ENCODE measurements around the gene MRPL22. TPM values are rescaled to one million over a fixed set of nuclear protein-coding genes. Genes with fewer than 3 reads are reported as not detected.
A peak's percentile ranks its signal among the peaks of the same experiment; 100 is the strongest.
"Not testable (repeated sequence)": the region's sequence is repeated elsewhere in the genome, so short reads cannot be mapped to it uniquely, and the experiment has no call there.

The MRPL22 gene
- total and polyA plus RNA-seq, 2 of the 13 experiments (the other 11 are each of a cell fraction or from before 2014, with no cell fraction given), result 66.8 to 84.8 TPM

DNA sequence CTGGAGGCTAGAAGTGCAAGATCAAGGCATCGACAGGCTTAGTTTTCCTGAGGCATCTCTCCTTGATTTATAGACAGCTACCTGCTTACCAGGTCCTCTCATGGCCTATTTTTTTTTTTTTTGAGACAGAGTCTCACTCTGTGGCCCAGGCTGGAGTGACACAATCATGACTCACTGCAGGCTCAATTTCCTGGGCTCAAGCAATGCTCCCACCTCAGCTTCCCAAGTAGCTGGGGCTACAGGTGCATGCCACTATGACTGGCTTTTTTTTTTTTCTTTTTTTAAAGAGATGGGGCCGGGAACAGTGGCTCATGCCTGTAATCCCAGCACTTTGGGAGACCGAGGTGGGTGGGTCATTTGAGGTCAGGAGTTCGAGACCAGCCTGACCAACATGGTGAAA lies 61.8 kb downstream of the MRPL22 start:
- BruUV-seq (replicated peaks); ATAC-seq; H3K79me2 ChIP-seq (ENCODE audit: insufficient read depth, low read length); H3K9me3 ChIP-seq (ENCODE audit: low read length); POLR2A ChIA-PET; H3K4me2 ChIP-seq (ENCODE audit: low read depth, low read length); H2AFZ ChIP-seq (ENCODE audit: low read length); H3K9ac ChIP-seq (ENCODE audit: insufficient read depth, low read depth, low read length); H3K27me3 ChIP-seq (ENCODE audit: control insufficient read depth in 1 of 2, insufficient read depth in 2 of 2, low read length in 2 of 2); FAIRE-seq; H3K36me3 ChIP-seq (replicated peaks in 1 of 2; ENCODE audit: control insufficient read depth in 1 of 2, insufficient read depth in 2 of 2, low read length in 2 of 2); DNase-seq (ENCODE audit: low spot score); H4K20me1 ChIP-seq (ENCODE audit: insufficient read depth, low read length); H3K4me3 ChIP-seq (replicated peaks in 1 of 3; ENCODE audit: insufficient read depth in 1 of 3, low read depth in 2 of 3, low read length in 3 of 3); H3K27ac ChIP-seq (ENCODE audit: extremely low read length, insufficient read depth, low read length): not testable (repeated sequence)
- peaks cover 13% of the 10 kb centered on the region for H3K4me1 ChIP-seq (ENCODE audit: insufficient read depth, low read length)
- CTCF ChIA-PET (ENCODE audit: low intra/inter-chr PET ratio, low total read pairs), result interaction anchor here (2.9 kb wide), 1 partner anchor 30 kb away, joined by 17 read pairs; no protein-coding TSS in a partner anchor
- in situ Hi-C loops (cut with HindIII; ENCODE audit: extremely low pct_ligation_motif_present, low pct_unique_long_range_greater_than_20kb), result loop anchor here (10.0 kb wide), 1 partner anchor 358 kb away; no protein-coding TSS in a partner anchor
- intact Hi-C loops (cut with micrococcal nuclease; ENCODE audit: unreplicated experiment), result loop anchor here (10.0 kb wide), 1 partner anchor 358 kb away; no protein-coding TSS in a partner anchor
- TF ChIP-seq FOSL2 (CRISPR knock-in tag; IDR thresholded peaks at IDR 0.05), result peak; percentile 73
- WGBS (ENCODE audit: low lambda C conversion rate), result 7% methylated on average over 4 of the region's 4 CpGs

DNA sequence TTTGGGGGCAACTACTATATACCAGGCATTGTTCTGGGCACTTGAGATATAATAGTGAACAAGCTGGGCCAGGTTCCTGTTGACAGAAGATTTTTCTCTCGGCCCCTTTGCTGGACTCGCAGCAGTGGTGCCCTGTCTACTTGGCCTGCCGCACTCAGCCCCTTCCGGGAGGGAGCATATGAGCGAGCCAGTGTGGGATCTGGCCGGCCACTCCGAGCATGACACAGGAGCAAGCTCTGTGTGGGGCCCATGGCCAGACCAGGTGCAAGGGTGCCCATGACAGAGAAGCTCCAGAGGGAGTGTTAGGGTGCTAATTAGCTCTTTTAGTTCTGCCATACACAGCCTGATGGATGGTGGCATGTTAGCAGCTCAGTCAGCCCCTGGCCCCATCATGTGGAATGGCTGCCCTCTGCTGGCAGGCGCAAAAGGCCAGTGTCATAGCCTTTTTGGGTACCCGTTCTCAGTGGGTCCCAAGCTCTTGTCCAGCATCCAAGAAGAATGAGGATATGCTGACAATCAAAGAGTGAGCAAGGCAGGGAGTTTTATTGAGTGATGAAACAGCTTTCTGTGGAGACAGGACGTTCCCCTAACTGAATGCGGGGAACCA lies 63.4 kb downstream of the MRPL22 start:
- Histone ChIP-seq H3K4me1 (ENCODE audit: insufficient read depth, low read length) (peaks cover 28% of the 10 kb centered on the region), H3K4me3 (replicated peaks in 1 of 3; ENCODE audit: insufficient read depth in 1 of 3, low read depth in 2 of 3, low read length in 3 of 3) (no peak overlapping the region), H3K9ac (ENCODE audit: insufficient read depth, low read depth, low read length) (no peak overlapping the region), H3K36me3 (replicated peaks in 1 of 2; ENCODE audit: control insufficient read depth in 1 of 2, insufficient read depth in 2 of 2, low read length in 2 of 2) (no peaks in the 10 kb centered on the region), H2AFZ (ENCODE audit: low read length) (no peak overlapping the region), H3K4me2 (ENCODE audit: low read depth, low read length) (no peak overlapping the region), H3K27ac (ENCODE audit: extremely low read length, insufficient read depth, low read length) (no peak overlapping the region), H3K27me3 (ENCODE audit: control insufficient read depth in 1 of 2, insufficient read depth in 2 of 2, low read length in 2 of 2) (no peaks in the 10 kb centered on the region), H3K9me3 (ENCODE audit: low read length) (no peaks in the 10 kb centered on the region), H4K20me1 (ENCODE audit: insufficient read depth, low read length) (no peaks in the 10 kb centered on the region), H3K79me2 (ENCODE audit: insufficient read depth, low read length) (no peaks in the 10 kb centered on the region)
- ATAC-seq (peak; percentile 92), FAIRE-seq (no peak), DNase-seq (ENCODE audit: low spot score) (peak; percentile 30)
- in situ Hi-C loops (cut with HindIII; ENCODE audit: extremely low pct_ligation_motif_present, low pct_unique_long_range_greater_than_20kb) (loop anchor here (10.0 kb wide), 1 partner anchor 359 kb away; no protein-coding TSS in a partner anchor), intact Hi-C loops (cut with micrococcal nuclease; ENCODE audit: unreplicated experiment) (loop anchor here (1.0 to 10.0 kb wide), 2 partner anchors 32 to 359 kb away; no protein-coding TSS in a partner anchor)
- WGBS (ENCODE audit: low lambda C conversion rate), result 43% methylated on average over 8 of the region's 11 CpGs
- ChIA-PET CTCF (ENCODE audit: low intra/inter-chr PET ratio, low total read pairs) (interaction anchor here (1.2 to 2.9 kb wide), 4 partner anchors 32 to 362 kb away, joined by 4 to 17 read pairs (median 7); no protein-coding TSS in a partner anchor), POLR2A (no interaction called here)
- no TSS peak for BruUV-seq (replicated peaks)
- TF ChIP-seq PHB2 (IDR thresholded peaks at IDR 0.05; ENCODE audit: partially characterized antibody) (no peak), SP2 (CRISPR knock-in tag; IDR thresholded peaks at IDR 0.05) (no peak), ZNF335 (CRISPR knock-in tag; IDR thresholded peaks at IDR 0.05) (no peak), HNRNPL (IDR thresholded peaks at IDR 0.05; ENCODE audit: low read depth, low read length) (no peak), STAG1 (CRISPR knock-in tag; IDR thresholded peaks at IDR 0.05) (peak; percentile 87), ZNF121 (CRISPR knock-in tag; IDR thresholded peaks at IDR 0.05) (no peak), SCMH1 (CRISPR knock-in tag; IDR thresholded peaks at IDR 0.05; ENCODE audit: borderline replicate concordance) (no peak), ZNF567 (CRISPR knock-in tag; IDR thresholded peaks at IDR 0.05; ENCODE audit: borderline replicate concordance) (no peak), CSRNP2 (CRISPR knock-in tag; conservative IDR thresholded peaks at IDR 0.05; ENCODE audit: low read depth) (no peak), LRRFIP1 (CRISPR knock-in tag; conservative IDR thresholded peaks at IDR 0.05) (no peak), TGIF2 (CRISPR knock-in tag; IDR thresholded peaks at IDR 0.05) (no peak)
- TF ChIP-seq, protein P1, sequence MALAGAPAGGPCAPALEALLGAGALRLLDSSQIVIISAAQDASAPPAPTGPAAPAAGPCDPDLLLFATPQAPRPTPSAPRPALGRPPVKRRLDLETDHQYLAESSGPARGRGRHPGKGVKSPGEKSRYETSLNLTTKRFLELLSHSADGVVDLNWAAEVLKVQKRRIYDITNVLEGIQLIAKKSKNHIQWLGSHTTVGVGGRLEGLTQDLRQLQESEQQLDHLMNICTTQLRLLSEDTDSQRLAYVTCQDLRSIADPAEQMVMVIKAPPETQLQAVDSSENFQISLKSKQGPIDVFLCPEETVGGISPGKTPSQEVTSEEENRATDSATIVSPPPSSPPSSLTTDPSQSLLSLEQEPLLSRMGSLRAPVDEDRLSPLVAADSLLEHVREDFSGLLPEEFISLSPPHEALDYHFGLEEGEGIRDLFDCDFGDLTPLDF (CRISPR knock-in tag; IDR thresholded peaks at IDR 0.05), result no peak
